ES-I3 (cell line): ENCODE data around the gene C16orf78.

Source experiments
- H3K36me3 ChIP-seq: 2 replicates; pipeline ENCODE4 v1.6.1; 2013; ENCODE audit warnings: mild to moderate bottlenecking, low read length, control low read depth, moderate library complexity; ENCODE audit not compliant: insufficient read depth
- H3K4me1 ChIP-seq: 2 replicates; pipeline ENCODE4 v1.6.1; 2013; ENCODE audit warnings: mild to moderate bottlenecking, control low read depth, low read length; ENCODE audit not compliant: insufficient read depth
- H3K9ac ChIP-seq: 2 replicates; pipeline ENCODE4 v1.6.1; 2013; ENCODE audit warnings: low read depth, mild to moderate bottlenecking, low read length, moderate library complexity
- H3K9me3 ChIP-seq: 2 replicates; pipeline ENCODE4 v1.6.1; 2013; ENCODE audit warnings: mild to moderate bottlenecking, low read length, moderate library complexity; ENCODE audit not compliant: control insufficient read depth, insufficient read depth

C16orf78 gene

GRCh38 chr16:49343291-49343690 lies 30.3 kb upstream of the C16orf78 start:
- H3K36me3 ChIP-seq = no peaks in the 10 kb centered on the region

GRCh38 chr16:49344401-49344800 lies 29.2 kb upstream of the C16orf78 start:
- Histone ChIP-seq H3K4me1 (no peaks in the 10 kb centered on the region), H3K36me3 (no peaks in the 10 kb centered on the region), H3K9ac (no peak overlapping the region), H3K9me3 (no peaks in the 10 kb centered on the region)

More at GRCh38 chr16:49343291-49343690, 30.3 kb upstream of the C16orf78 start:
- Histone ChIP-seq H3K4me1 (no peaks in the 10 kb centered on the region), H3K9me3 (no peaks in the 10 kb centered on the region), H3K9ac (no peak overlapping the region)

DNA sequence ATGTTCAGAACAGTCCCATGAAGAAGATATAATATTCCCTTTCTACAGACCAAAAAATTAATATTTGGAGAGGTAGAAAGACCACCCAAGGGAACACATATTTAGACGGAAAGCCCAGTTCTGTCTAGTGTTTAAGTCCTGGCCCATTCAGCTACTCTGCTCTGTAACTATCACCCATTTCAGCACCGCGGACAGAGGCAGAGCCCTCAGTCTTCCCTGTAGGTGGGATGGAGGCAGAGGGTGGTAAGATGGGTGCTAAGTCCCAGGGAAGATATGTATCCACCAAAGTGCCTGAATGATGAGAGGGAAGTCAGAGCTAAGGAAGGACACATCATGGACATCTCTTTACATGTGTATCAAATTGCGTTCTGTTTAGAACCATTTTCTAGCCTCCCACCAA lies 27.8 kb upstream of the C16orf78 start:
- Histone ChIP-seq H3K4me1 (peaks cover 2% of the 10 kb centered on the region; the same call in 1 of the 2 replicates), H3K9ac (no peak overlapping the region), H3K9me3 (no peaks in the 10 kb centered on the region), H3K36me3 (no peaks in the 10 kb centered on the region)

DNA sequence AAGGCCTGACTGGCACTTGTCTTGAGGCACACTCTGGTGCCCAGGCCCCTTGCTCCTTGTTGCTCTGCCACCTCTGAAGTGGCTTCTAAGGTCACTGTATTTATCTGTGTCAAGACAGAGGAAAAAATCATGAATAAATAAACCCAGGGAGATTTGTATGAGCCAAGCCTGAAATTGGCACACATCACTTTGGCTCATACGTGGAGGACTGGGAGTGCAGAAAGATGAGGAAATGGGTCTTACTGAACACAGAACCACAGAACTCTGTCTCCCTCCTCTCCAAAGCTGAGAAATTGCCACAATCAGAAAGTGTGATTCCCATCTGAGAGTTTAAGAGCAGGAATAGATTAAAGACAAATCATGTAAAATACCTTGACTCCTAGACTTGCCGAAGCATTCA lies 27.1 kb upstream of the C16orf78 start:
- Histone ChIP-seq H3K4me1 (peaks cover 4% of the 10 kb centered on the region; the same call in 1 of the 2 replicates), H3K36me3 (no peaks in the 10 kb centered on the region), H3K9me3 (no peaks in the 10 kb centered on the region), H3K9ac (no peak overlapping the region)

- H3K9me3 ChIP-seq = no peaks in the 10 kb centered on the region
- no peak overlapping the region for H3K9ac ChIP-seq
- H3K4me1 ChIP-seq = peaks cover 4% of the 10 kb centered on the region; the same call in 1 of the 2 replicates
- H3K36me3 ChIP-seq = no peaks in the 10 kb centered on the region
Measured at GRCh38 chr16:49347476-49347875, 26.1 kb upstream of the C16orf78 start.

DNA sequence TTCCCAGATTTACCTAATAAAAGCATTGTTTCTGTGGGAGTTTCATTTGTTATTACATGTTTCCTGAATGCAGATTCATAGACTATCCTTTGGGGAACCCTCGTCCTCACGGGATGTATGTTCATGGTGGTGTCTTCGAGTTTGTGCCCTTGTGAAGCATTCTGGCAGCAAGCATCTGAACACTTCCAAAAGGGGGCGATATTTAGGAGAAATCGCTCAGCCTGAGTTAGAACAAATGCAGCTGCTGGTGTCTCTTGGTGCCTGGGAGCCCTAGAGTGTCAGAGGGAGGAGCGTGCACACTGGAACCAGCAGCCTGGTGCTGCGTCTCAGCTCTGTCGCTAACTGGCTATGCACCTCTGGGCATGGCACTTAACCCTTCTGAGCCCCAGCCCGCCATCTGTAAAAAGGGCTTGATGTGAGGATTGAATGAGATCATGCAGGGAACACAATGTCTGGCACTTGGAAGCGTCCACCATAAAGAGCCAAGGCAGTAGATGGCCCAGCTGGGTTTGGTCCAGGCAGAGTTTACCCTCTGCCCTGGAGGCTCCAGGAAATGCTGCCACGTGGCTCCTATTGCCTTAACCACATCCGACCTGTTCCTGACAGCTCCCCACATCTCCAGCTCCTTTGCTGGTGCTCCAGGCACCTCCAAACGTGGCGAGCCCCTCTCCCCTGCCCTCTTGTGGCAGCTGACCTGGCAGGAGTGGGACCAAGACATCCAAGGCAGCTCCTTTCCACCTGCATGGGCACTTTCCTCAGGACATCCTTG lies 25.0 kb upstream of the C16orf78 start:
- Histone ChIP-seq H3K9ac (no peak overlapping the region), H3K36me3 (no peaks in the 10 kb centered on the region), H3K9me3 (no peaks in the 10 kb centered on the region), H3K4me1 (peaks cover 9% of the 10 kb centered on the region; the same call in 1 of the 2 replicates)

GRCh38 chr16:49349446-49350168 lies 24.0 kb upstream of the C16orf78 start:
- H3K9ac ChIP-seq = no peak overlapping the region
- H3K9me3 ChIP-seq = no peaks in the 10 kb centered on the region
- H3K36me3 ChIP-seq = no peaks in the 10 kb centered on the region
- peaks cover 9% of the 10 kb centered on the region; the same call in 1 of the 2 replicates for H3K4me1 ChIP-seq

DNA sequence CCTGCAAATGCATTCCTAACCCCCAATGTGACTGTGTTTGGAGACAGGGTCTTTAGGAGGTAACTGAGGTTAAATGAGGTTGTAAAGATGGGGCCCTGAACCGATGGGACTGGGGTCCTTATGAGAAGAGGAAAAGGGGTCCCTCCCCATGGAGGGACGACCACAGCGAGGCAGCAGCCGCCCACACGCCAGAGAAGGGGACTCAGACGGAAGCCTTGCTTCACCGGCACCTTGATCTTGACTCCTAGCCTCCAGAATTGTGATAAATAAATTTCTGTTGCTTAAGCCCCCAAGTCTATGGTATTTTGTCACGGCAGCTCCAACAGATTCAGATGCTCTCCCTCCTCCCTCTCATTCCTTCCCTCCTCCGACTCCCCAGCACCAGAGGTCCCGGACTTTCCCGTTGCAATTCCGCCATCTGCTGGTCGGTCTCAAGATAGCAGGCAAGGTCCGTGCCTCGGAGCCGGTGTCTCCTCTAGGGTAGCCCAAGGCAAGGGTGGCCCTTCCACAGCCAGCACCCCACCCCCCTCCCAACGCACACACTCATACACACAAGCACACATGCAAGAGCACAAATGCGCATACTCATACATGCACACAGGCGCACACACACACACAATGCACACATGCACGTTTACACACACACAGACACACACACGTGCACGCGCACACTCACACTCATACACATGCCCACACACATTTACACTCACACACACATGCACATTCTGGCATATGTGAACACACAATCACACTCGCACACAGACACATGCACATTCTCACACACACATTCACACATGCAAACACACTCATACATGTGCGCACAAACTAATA lies 23.1 kb upstream of the C16orf78 start:
- H3K36me3 ChIP-seq = no peaks in the 10 kb centered on the region
- peaks cover 9% of the 10 kb centered on the region; the same call in 1 of the 2 replicates for H3K4me1 ChIP-seq
- H3K9ac ChIP-seq = no peak overlapping the region
- no peaks in the 10 kb centered on the region for H3K9me3 ChIP-seq

DNA sequence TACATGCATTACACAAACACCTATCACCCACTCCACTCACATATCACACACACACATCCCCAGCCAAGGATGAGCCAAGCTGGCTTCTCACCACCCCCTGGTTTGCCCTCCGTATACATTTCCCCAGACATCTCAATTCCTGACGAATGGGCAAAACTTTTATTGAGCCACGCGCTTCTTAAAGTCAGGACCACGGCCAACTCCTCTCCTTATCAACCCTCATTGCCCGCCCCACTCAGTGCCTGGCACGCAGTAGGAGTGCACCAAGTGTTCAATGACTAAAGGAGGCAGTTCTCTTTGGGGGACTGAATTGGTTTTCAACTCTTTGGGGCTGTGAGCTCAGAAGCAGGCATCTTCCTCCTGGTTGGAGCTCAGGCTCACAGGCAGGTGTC lies 22.5 kb upstream of the C16orf78 start:
- Histone ChIP-seq H3K36me3 (no peaks in the 10 kb centered on the region), H3K9me3 (no peaks in the 10 kb centered on the region), H3K9ac (no peak overlapping the region), H3K4me1 (peaks cover 9% of the 10 kb centered on the region; the same call in 1 of the 2 replicates)

- Histone ChIP-seq H3K9me3 (no peaks in the 10 kb centered on the region), H3K36me3 (no peaks in the 10 kb centered on the region), H3K9ac (no peak overlapping the region), H3K4me1 (peaks cover 9% of the 10 kb centered on the region; the same call in 1 of the 2 replicates)
Measured at GRCh38 chr16:49352892-49353291, 20.7 kb upstream of the C16orf78 start.

GRCh38 chr16:49353680-49354079 lies 19.9 kb upstream of the C16orf78 start:
- no peak overlapping the region for H3K9ac ChIP-seq
- H3K9me3 ChIP-seq = no peaks in the 10 kb centered on the region
- no peaks in the 10 kb centered on the region for H3K36me3 ChIP-seq
- peaks cover 9% of the 10 kb centered on the region; the same call in 1 of the 2 replicates for H3K4me1 ChIP-seq

GRCh38 chr16:49354101-49354500 lies 19.5 kb upstream of the C16orf78 start:
- Histone ChIP-seq H3K9me3 (no peaks in the 10 kb centered on the region), H3K4me1 (peaks cover 9% of the 10 kb centered on the region; the same call in 1 of the 2 replicates), H3K9ac (no peak overlapping the region), H3K36me3 (no peaks in the 10 kb centered on the region)

DNA sequence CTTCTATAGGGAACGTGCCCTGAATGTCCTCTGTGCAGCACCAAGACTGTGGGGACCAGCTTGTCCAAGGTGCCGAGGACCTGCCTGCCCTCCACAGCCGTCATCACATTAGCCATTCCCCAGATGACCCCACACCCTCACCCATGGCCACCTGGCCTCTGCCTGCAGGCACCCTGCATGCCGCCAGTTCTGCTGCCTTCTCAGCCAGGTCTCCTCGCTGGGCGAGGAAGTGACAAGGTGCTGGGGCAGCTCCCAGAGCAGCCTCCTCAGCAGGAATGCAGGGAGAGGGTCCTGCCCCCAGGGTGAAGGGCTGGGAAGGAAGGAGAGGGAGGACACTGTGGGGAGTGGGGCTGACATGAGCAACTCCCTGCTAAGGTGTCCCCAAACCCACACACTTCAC lies 18.6 kb upstream of the C16orf78 start:
- Histone ChIP-seq H3K36me3 (no peaks in the 10 kb centered on the region), H3K9me3 (no peaks in the 10 kb centered on the region), H3K9ac (no peak overlapping the region), H3K4me1 (peaks cover 9% of the 10 kb centered on the region; the same call in 1 of the 2 replicates)
